NCI-H510A treated with DMSO at 0.1 percent for 48 hours (cell line): ENCODE data around the gene NUB1.

Experiments used
- DNase-seq: peaks from one replicate; lab custom pipeline; 2025; lab: John Stamatoyannopoulos, UW

NUB1 gene

GRCh38 chr7:151314401-151314800 is 27.2 kb upstream of the NUB1 start:
- DNase-seq = peak; percentile 0

- peak; percentile 14 for DNase-seq
Measured at GRCh38 chr7:151315038-151315655, 26.5 kb upstream of the NUB1 start.

GRCh38 chr7:151316896-151317295 is 24.7 kb upstream of the NUB1 start:
- DNase-seq = no peak

GRCh38 chr7:151317936-151318335 is 23.7 kb upstream of the NUB1 start:
- no peak for DNase-seq

GRCh38 chr7:151319189-151319588 is 22.4 kb upstream of the NUB1 start:
- DNase-seq = no peak

GRCh38 chr7:151320263-151320845 is 21.3 kb upstream of the NUB1 start:
- no peak for DNase-seq

- no peak for DNase-seq
Measured at GRCh38 chr7:151321341-151321740, 20.3 kb upstream of the NUB1 start.

- DNase-seq = no peak
Measured at GRCh38 chr7:151322906-151323305, 18.7 kb upstream of the NUB1 start.

- no peak for DNase-seq
Measured at GRCh38 chr7:151327022-151327421, 14.6 kb upstream of the NUB1 start.

- DNase-seq = no peak
Measured at GRCh38 chr7:151327659-151328058, 14.0 kb upstream of the NUB1 start.

- no peak for DNase-seq
Measured at GRCh38 chr7:151330181-151330580, 11.4 kb upstream of the NUB1 start.

GRCh38 chr7:151330661-151331060 is 11.0 kb upstream of the NUB1 start:
- DNase-seq = no peak

- DNase-seq = no peak
Measured at GRCh38 chr7:151334628-151335027, 7.0 kb upstream of the NUB1 start.

GRCh38 chr7:151336027-151336708 is 5.4 kb upstream of the NUB1 start:
- DNase-seq = no peak

GRCh38 chr7:151337346-151337745 is 4.3 kb upstream of the NUB1 start:
- DNase-seq = no peak

GRCh38 chr7:151338809-151339208 is 2.8 kb upstream of the NUB1 start:
- no peak for DNase-seq

- DNase-seq = no peak
Measured at GRCh38 chr7:151339651-151340382, 1.8 kb upstream of the NUB1 start.

GRCh38 chr7:151340794-151341356 is 737 bp upstream of the NUB1 start:
- no peak for DNase-seq

GRCh38 chr7:151342102-151342646 is 562 bp downstream of the NUB1 start:
- DNase-seq = no peak

- no peak for DNase-seq
Measured at GRCh38 chr7:151342811-151343210, 1.2 kb downstream of the NUB1 start.

- no peak for DNase-seq
Measured at GRCh38 chr7:151343516-151343915, 1.9 kb downstream of the NUB1 start.
